ENCODE data around the gene GRAMD4.
A peak's percentile ranks its signal among the peaks of the same experiment; 100 is the strongest.

The GRAMD4 gene

DNA sequence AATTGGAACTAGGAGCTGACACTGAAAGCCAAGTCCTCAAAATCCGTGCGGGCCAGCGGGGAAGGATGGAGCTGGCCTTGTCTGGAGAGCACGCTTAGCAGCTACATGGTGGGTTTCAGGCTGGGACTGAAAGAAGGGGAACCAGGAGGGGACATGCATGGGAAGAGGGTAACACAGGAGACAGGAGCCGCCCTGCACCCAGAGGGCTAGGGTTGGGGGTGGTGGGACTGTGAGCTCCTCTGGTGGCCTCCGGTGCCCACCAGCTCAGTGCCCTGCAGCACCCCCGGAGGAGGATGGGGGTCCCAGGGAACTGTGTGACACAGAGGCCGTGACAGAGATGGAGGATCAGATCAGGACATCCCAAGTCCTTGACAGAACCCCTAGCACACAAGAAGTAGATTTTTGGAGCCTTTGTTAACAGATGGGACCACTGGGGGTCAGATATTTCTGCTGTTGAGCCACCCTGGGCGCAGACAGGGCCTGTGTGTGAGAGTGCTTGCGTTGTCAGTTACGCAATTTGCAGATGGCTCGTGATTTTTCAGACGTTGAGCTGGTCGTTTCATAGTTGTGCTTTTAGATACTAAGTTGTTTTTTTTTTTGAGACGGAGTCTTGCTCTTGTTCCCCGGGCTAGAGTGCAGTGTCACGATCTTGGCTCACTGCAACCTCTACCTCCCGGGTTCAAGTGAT, 21.3 kb upstream of the GRAMD4 start:
- DNase-seq (ENCODE audit: low read depth), result no peak

DNA sequence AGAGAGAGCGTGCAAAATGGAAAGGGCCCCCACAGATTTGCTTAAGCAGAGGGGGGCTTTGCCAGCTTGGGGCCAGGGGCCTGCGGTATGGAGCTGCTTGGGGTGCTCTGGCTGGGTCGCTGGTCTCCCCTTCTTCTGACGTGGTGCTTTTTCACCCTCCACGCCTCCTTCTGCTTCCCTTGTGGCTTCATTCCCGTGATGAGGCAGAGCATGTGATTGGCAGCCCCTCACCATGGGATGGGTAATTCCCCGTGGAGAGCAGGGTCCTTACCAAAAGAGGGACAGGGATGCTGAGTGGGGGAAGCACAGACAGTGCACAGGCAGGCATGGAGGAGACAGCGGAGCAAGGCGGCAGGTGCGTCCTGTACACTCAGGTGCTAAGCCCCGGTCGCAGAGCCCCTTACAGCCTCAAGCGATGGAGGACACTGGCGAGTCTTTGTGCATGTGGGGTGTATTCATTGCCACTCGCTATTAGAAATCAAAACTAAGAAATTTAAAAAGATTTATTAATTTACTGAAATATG, 19.9 kb upstream of the GRAMD4 start:
- no peak for DNase-seq (ENCODE audit: low read depth)

DNA sequence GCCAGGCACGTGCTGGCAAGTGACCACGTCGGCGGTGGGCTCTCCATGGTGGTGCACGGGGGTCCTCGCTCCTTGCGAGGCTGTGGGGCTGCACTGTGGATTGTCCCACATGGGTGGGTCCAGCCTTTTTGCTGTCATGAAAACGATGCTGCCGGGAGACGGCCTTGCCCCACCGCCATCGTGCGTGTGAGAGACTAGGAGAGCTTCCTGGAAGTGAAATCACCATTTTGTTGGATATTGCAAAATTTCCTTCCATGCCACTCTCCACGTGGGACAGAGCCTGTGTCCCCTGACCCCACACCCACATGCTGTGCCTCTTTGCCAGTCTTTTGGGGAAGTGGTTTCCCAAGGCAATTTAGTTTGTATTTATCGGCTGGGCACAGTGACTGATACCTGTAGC, 18.2 kb upstream of the GRAMD4 start:
- no peak for DNase-seq (ENCODE audit: low read depth)

DNA sequence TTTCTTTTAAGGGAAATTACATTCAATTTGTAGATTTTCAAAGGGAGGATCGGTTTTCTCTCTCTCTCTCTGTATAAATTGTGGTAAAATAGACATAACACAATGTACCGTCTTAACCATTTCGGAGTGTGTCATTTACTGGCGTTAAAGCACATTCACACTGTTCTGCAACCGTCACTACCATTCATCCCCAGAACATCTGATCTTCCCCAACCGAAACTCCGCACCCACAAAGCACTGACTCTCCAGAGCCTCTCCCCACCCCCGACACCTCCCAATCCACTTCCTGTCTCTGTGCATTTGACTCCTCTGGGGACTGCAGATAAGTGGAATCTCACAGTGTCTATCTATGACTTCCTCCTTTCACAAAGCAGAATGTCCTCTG, 15.9 kb upstream of the GRAMD4 start:
- DNase-seq (ENCODE audit: low read depth), result no peak

DNA sequence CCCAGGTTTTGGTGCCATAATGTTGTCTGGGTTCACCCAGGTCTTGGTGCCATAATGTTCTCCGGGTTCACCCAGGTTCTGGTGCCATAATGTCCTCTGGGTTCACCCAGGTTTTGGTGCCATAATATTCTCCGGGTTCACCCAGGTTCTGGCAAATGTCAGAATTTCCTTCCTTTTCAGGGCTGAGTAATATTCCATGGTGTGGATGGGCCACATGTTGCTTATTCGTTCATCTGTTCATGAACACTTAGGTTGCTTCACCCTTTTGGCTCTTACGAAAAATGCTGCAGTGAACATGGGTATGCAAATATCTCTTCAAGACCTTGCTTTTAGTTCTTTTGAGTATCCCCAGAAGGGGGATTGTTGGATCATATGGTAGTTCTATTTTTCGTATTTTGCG, 15.1 kb upstream of the GRAMD4 start:
- no peak for DNase-seq (ENCODE audit: low read depth)

DNA sequence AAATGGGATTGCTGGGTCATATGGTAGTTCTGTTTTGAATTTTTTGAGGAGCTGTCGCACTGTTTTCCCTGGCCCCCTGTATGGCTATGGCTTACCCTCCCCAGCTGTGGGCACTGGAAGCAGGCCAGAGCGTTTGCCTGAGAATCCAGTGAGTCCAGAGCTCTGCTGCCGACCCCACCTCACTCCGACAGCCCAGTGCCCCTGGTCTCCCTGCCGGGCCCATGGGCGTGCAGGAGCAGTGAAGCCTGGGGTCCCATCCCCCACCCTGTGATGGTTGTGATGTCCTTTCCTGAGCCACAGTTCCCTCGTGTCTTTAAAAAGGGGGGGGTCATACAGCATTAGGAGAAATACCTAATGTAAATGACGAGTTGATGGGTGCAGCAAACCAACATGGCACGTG, 13.3 kb upstream of the GRAMD4 start:
- no peak for DNase-seq (ENCODE audit: low read depth)

DNA sequence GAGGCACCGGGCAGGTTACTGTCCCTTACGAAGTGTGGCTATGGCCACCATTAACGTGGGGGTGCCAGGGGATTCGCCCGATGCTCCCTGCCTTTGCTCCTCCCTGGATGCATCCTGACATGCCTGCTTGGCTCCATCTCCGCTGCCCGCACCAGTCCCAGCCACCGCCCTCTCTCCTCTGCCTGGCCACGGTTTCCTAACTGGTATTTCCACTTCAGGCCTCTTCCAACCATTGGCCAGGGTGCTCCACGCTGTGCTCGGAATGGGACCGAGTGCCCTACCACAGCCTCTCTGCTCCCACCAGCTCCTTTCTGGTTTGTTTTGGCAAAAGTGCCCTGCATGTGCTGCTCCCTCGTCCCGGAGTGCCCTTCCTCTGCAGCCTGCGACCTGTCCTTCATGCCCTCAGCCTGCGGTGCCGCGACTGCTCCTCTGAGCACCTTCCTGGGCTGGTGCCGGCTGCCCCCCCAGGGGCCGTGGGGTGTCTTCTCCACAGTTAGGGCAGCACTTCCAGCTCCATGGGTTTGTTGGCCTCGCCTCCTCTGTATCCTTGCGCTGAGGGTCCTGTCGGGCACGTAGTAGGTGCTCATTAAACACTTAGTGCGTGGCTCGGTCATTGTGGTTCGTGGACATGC, 12.6 kb upstream of the GRAMD4 start:
- DNase-seq (ENCODE audit: low read depth), result no peak

DNA sequence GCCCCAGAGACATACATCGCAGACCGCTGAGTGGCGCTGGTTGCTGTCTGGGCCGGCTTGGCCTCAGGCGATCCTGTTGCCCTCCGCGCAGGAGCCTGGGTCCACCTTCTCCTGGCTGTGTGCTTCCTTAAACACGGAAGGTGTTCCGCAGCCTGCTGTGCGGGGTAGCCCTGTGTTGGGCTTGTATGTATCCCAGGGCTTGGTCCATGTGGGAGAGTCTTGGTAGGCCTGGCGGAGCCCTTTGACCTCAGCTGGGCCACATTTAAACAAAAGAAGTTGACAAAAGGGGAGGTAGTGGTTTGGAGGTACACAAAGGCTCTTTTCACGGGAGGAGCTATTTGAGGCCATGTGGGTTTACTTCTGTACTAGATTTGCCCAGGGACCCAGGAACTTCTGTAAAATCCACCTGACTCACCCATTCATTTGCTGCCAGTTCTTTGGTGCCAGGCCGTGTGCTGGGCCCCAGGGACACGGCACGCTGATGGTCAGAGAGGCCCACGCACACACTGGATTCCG, 11.0 kb upstream of the GRAMD4 start:
- no peak for DNase-seq (ENCODE audit: low read depth)

DNA sequence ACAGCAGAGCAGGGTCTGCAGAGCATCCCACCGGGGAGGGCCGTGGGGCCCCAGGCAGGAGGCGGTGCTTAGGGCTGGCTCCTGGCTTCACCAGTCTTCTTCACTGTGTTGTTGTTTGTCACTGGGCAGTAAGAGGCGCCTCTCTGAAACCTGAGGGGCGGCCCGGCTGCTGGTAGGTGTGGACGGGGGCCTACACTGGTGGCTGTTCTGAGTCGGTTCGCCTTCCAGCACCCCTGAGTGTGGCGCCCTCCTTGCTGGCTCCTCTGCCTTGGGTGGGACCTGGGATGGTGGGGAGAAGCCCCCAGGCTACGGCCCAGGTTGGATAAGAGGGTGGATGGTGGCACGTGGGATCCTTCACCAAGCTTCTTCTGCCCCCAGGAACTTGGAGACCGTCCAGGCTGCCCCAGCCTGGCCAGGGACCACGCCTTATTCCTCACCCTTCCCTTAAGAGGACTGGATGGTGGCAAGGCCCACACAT, 10.4 kb upstream of the GRAMD4 start:
- no peak for DNase-seq (ENCODE audit: low read depth)

DNA sequence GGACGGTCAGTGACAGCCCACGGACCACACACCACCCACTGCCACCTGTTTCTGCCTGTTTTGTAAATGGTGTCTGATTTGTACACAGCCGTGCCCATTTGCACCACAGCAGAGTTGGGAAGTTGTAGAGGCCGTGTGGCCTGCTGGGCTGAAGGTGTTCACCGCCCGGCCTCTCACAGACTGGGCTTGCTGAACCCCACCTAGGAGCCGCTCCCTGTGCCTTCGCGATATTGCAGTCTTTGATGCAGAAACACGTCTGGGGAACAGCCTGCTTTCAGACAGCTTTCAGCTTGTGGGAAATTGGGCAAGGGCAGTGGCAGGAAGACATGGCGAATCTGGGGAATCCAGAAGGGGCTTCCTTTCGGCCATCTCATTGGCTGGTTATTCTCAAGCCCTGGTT, 9.8 kb upstream of the GRAMD4 start:
- no peak for DNase-seq (ENCODE audit: low read depth)

DNA sequence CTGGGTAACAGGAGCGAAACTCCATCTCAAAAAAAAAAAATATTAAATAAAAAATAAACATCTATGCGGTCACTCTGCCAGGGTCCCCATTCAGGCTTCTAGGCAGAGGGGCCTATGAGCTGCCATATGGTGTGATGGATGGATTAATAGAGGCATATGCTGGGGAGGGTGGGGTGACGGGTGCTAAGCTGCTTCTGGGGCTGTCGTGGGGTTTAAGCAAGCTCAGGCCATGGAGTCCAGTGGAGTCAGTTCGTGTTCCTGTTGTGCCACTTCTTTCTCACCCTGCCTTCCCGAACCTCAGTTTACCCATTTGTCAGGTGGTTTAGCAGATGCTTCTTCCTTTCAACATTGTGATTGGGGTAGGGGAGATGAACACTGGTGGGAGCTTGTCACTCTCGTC, 9.0 kb upstream of the GRAMD4 start:
- no peak for DNase-seq (ENCODE audit: low read depth)

DNA sequence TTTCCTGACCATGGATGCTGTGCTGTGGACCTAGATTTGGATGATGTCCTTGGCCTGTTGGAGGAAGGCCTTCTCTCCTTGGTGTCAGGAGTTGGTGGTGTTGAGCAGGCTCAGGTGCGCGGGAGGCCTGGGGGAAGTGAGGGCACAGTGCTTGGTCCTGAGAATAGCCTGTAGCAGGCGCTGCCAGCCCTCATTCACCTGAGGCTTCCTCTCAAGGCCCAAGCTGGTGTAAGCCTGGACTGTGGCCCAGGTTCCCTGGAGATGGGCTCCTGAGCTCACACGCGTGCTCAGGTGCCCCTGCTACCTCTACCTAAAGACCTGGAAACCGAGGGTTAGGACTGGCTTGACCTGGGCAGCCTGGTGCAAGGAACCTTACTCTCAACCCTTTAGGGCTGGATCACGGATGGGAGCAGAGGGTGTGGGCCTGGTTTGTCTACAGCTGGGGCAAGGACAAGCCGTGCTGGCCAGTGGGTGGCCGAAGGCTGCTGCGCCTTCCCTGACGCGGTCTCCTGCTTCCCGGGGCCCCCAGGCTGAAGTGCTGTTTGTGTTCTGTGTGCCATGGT, 7.8 kb upstream of the GRAMD4 start:
- no peak for DNase-seq (ENCODE audit: low read depth)

DNA sequence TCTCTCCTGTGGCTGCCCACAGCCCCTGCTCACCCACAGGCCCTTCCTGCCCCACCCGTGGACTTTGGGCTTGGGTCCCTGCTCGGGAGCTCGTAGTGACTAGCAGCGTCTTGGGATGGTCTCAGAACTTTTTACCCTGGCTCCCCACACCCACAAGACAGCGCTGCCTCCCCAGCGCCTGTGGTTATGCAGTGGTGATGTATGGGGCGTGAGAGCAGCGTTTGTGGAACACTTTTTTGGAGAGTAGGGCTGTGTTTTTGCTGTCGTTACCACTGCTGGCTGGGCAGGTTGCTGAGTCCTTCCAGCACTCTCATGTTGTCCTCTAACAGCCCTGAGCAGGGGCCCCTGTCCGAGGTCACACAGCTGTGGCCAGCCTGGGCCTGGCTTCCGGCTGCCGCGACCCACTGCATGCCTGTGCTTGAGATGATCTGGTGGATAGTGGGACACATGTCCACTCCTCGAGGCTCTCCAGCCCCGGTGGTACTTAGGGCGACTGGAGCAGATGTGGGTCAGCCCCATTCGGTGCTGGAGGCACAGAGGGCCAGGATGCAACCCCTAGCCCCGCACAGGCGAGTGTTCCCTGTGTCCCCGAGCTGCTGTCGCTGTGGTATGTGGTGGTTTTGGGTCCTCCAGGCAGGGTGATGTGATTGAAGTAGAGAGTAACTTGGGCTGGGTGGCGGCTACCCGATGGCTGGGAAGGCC, 7.1 kb upstream of the GRAMD4 start:
- no peak for DNase-seq (ENCODE audit: low read depth)

DNA sequence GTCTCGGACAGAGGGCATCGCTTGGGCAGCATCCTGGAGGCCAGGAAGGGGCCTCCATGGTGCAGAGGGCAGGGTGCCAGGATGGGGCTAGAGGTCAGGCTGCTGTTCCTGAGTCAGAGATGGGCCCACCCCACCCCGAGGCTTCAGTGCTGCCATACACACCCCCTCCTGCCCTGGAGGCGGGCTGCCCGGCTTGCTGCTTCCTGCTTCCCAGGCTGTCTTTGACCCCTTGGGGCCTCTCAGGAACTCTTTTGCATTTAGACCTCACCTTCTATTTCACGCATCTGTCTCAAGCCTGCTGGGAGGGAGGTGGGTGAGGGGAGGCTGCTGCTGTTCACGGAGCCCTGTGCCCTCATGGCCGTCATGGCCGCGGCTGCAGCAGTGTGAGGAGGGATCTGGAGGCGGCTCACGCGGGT, 6.6 kb upstream of the GRAMD4 start:
- peak; percentile 6 for DNase-seq (ENCODE audit: low read depth)

DNA sequence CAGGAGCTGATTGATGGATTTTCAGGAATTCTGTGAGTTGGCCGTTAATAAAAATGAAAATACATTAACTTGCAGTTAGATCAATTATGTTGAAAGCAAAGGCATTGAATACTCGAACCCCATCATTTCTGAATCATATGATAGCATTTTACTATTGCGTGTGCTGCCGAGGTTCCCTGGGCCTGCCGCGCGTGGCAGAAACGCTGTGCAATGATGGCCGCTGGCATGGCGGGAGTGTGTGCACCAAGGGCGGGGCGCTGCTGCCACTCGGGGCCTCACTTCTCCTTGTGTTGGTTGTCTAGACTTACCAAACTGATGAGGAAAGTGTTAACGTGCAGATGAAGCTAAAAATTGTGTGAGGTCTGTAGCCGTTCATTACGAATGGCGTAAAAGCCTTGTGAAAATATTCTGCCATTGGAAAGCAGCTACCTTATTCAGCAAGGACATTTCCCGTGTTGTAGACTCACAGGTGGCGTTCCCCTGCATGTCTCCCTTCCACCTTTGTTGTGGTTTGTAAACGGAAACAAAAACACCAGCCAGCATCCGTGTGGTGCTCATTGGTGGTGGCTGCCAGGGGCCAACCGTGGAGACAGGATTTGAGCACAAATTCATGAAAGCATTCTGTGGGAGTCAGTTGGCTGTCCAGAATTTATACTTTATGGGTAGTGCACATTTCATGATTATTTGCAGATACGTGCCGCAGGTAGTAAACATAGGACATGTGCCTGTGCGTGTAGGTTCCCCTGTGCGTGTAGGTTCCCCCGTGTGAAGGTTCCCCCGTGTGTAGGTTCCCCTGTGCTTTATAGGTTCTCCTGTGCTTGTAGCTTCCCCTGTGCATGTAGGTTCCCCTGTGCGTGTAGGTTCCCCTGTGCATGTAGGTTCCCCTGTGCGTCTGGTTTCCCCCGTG, 5.9 kb upstream of the GRAMD4 start:
- DNase-seq (ENCODE audit: low read depth), result no peak

DNA sequence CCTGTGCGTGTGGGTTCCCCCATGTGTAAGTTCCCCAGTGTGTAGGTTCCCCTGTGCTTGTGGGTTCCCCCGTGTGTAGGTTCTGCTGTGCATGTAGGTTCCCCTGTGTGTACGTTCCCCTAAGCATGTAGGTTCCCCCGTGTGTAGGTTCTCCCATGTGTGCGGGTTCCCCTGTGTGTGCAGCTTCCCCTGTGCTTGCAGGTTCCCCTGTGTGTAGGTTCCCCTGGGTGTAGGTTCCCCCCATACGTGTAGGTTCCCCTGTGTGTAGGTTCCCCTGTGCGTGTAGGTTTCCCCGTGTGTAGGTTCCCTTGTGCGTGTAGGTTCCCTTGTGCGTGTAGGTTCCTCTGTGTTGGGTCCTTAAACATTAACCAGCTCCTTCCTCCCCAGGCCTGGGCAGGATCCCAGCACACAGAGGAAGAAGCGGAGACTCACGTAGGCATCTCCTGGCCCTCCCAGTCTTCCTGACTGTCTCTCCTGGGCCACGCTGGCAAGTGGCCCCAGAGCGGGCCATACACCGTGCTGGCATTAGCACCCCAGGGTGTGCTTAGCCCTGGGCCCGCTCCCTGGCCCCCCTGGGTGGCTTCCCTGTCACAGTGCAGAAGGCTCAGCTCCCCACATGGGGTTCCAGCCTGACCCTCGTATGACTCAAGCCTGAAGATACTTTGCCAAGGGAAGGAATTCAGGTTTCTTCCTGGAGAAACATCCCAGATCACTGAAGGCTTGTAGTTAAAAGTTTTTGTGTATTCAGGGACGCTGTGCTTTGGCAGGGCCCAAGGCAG, 2.8 kb upstream of the GRAMD4 start:
- DNase-seq (ENCODE audit: low read depth), result no peak

DNA sequence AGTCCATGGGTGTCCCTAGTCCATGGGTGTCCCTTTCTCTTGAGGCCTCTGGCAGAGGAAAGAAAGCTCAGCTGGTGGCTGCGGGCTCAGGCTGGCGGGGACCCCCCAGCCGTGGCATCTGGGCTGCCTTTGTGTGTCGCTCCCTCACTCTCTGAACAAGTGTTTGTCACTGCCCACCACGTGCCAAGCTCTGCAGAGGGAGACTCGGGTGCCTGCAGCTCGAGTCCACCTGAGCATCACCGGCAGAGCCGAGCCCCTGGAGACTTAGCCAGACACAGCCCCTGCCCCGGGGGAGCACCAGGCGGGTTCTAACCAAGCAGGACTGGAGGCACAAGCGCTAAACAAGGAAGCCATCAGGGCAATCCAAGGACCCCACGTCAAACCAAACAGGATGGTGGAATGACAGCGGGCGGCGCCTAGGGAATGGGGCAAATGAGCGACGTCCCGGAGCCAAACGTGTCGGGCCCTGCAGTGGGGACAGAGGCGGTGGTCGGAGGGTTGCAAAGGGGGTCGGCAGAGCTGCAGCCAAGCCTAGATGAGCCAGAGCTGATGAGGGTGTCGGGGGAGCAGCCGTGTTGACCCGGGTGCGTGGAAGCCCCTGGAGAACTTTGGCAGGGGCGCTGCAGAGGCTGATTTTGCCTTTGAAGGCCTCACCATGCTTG, 2.1 kb upstream of the GRAMD4 start:
- no peak for DNase-seq (ENCODE audit: low read depth)

DNA sequence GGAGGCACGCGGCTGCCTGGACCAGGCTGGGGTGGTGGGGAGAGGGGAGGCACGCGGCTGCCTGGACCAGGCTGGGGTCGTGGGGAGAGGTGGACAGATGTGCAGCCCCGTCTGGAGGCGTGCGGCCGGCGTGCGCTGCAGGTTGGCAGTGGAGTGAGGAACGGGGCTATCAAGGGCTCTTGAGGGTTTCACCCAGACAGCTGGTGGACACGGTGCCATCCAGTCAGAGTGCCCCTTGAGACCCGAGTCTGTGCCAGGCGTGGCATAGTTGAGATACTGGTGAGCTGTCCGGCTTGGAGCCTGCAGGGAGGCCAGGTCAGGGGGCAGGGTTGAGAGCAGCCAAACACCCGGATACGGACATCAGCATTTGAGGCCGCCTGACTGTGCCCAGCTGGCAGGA, 1.5 kb upstream of the GRAMD4 start:
- DNase-seq (ENCODE audit: low read depth), result no peak

DNA sequence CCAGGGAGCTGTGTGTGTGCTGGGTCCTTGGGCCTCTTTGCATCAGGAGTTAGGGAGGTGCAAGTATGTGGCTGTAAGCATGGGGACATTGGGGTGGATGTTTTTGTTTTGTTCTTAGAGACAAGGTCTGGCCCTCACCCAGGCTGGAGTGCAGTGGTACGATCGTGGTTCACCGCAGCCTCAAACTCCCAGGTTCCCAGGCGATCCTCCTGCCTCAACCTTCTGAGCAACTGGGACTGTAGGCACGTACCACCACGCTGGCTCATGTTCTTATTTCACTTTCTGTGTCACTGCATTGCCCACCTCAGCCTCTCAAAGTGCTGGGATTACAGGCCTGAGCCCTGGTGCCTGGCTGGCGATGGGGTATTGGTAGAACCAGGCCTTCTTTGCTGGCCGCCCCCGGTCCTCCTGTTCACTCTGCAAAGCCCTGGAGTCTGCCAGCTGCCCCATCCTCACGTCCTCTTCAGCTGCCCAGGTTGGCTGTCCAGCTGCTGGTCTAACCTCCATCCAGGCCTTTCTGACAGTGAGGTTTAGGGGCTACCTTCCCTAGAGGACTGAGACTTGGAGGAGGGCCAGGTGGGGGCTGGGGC, 851 bp upstream of the GRAMD4 start:
- DNase-seq (ENCODE audit: low read depth), result no peak
